Kidney (tissue), 14 donors: ENCODE measurements around the gene CRYGA. TPM values are rescaled to one million over a fixed set of nuclear protein-coding genes. Genes with fewer than 3 reads are reported as not detected.
"Not testable (repeated sequence)": the region's sequence is repeated elsewhere in the genome, so short reads cannot be mapped to it uniquely, and the experiment has no call there.

ENCODE experiments used
- DNase-seq, 5 donors: peaks; one replicate each; pipeline ENCODE4 v3.0.0-alpha.2; 2013 to 2020
- FAIRE-seq: peaks from 2 replicates; lab custom pipeline; 2012; peaks lifted over from hg19 to GRCh38; lab: Jason Lieb, UNC
- H3K27ac ChIP-seq, 2 donors: one replicate each; pipeline ENCODE4 v1.7.0; 2013; ENCODE audit warnings: low read depth in 2 of 2, low read length in 2 of 2, inconsistent platforms in 1 of 2
- H3K27me3 ChIP-seq: one replicate; pipeline ENCODE4 v1.7.1; 2013; ENCODE audit warnings: low read length, inconsistent platforms; ENCODE audit not compliant: control insufficient read depth, insufficient read depth
- H3K36me3 ChIP-seq, 3 donors: one replicate each; pipeline versions ENCODE4 v1.7.0 to v1.7.1; 2013; ENCODE audit warnings: low read length in 3 of 3, control low read depth in 1 of 3, inconsistent platforms in 1 of 3; ENCODE audit not compliant: insufficient read depth in 3 of 3, control insufficient read depth in 2 of 3
- H3K4me1 ChIP-seq, 3 donors: one replicate each; pipeline versions ENCODE4 v1.7.0 to v1.7.1; 2013; ENCODE audit warnings: low read length in 3 of 3, inconsistent platforms in 1 of 3, low read depth in 1 of 3; ENCODE audit not compliant: control insufficient read depth in 2 of 3, insufficient read depth in 2 of 3
- H3K4me3 ChIP-seq, 3 donors: one replicate each; pipeline versions ENCODE4 v1.7.0 to v1.8.1; 2013; ENCODE audit warnings: low read length in 3 of 3, control low read depth in 1 of 3, inconsistent platforms in 1 of 3
- H3K9ac ChIP-seq, 3 donors: one replicate each; pipeline versions ENCODE4 v1.7.0 to v1.7.1; 2013; ENCODE audit warnings: low read length in 3 of 3, control low read depth in 1 of 3, inconsistent platforms in 1 of 3
- H3K9me3 ChIP-seq, 3 donors: one replicate each; pipeline versions ENCODE4 v1.7.0 to v1.7.1; 2013; ENCODE audit warnings: low read length in 3 of 3, control low read depth in 1 of 3, inconsistent platforms in 1 of 3; ENCODE audit not compliant: control insufficient read depth in 2 of 3, insufficient read depth in 1 of 3
- intact Hi-C: fragments of 100-400 bp; cut with DNase I; formaldehyde crosslinking; loops from one replicate; pipeline ENCODE4 v1.11.1; 2022
- polyA plus RNA-seq: library from polyadenylated mRNA; stranded (reverse); fragments of 350-450 nt; fragmentation: Illumina TruSeq; extraction: RNeasy Lipid Tissue Mini Kit (QIAGEN cat#74804); gene quantifications from one replicate; pipeline ENCODE4 v1.2.3, GENCODE V29; 2014; ENCODE audit warnings: low read depth, low replicate concordance; ENCODE audit not compliant: insufficient read depth
- total RNA-seq: library from RNA; stranded (reverse); fragmentation: NEBNext Ultra II Directional; extraction: Animal tissue kit (Norgen Biotek cat#: 25700); gene quantifications from one replicate; pipeline ENCODE4 v1.2.1, GENCODE V29; 2021
- TF ChIP-seq, protein P1 (sequence below): IDR thresholded peaks from 3 replicates; pipeline ENCODE4 v1.5.1; 2012; ENCODE audit warnings: mild to moderate bottlenecking, moderate library complexity, borderline replicate concordance; ENCODE audit not compliant: insufficient read depth; ENCODE audit errors: extremely low read depth
- donor health status: control.
- donor health status: control.
- donor health status: control.
- donor health status: control.
- donor health status: control.
- donor health status: DM: yes; HTN: yes; CAD: no.
- donor health status: Normal renal cell carcinoma (clear cell type).

CRYGA gene
- total and polyA plus RNA-seq, 2 donors from 2014 or later, result not detected

DNA sequence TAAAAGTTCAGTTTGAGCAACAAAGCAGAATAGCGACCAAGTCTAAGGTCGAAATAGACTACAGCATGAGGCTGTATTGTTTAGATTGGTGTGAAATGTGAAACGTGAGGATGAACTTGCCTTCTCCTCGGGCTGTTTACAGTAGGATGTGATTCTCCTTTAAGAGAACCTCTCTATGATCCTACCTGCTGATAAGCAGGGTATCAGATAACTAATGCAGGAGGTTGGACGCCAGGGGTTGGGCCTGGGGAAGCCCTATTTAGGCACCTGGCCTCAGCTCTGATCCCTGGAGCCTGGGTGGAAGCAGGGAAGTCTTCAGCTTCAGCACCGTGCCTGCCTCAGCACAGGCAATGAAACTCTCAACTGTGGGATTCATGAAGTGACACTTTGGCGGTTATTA is 50.4 kb downstream of the CRYGA start:
- Histone ChIP-seq H3K27me3 (no peaks in the 10 kb centered on the region), H3K4me3 (no peak overlapping the region), H3K4me1 (no peaks in the 10 kb centered on the region), H3K9me3 (no peaks in the 10 kb centered on the region), H3K9ac (no peak overlapping the region), H3K27ac (no peak overlapping the region), H3K36me3 (no peaks in the 10 kb centered on the region)
- FAIRE-seq (no peak), DNase-seq (peak in 4 of 5 donors; percentile 28 to 54 (median 40))
- TF ChIP-seq, protein P1, sequence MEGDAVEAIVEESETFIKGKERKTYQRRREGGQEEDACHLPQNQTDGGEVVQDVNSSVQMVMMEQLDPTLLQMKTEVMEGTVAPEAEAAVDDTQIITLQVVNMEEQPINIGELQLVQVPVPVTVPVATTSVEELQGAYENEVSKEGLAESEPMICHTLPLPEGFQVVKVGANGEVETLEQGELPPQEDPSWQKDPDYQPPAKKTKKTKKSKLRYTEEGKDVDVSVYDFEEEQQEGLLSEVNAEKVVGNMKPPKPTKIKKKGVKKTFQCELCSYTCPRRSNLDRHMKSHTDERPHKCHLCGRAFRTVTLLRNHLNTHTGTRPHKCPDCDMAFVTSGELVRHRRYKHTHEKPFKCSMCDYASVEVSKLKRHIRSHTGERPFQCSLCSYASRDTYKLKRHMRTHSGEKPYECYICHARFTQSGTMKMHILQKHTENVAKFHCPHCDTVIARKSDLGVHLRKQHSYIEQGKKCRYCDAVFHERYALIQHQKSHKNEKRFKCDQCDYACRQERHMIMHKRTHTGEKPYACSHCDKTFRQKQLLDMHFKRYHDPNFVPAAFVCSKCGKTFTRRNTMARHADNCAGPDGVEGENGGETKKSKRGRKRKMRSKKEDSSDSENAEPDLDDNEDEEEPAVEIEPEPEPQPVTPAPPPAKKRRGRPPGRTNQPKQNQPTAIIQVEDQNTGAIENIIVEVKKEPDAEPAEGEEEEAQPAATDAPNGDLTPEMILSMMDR, result no peak
- intact Hi-C loops, result no loop called here

DNA sequence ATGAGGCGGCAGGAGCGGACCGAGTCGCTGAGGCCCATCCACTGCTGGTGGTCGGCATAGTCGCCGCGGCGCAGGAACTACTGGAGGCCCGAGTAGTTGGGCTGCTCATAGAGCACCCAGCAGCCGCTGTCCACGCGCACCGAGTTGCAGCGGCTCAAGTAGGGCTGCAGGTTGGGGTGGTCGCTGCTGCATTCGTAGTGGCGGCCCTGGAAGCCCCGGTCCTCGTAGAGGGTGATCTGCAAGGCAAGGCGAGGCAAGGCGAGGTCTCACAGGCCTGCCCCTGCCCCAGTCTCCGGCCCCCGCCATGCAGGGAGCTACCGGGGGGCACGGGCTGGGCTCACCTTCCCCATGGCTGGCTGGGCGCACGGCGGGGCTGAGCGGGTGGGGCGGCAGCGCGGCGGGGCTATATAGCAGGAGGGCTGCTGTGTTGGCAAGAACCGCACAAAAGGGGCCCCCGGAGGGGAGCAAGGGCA is 51.1 kb downstream of the CRYGA start:
- H3K27ac ChIP-seq, H3K27me3 ChIP-seq, intact Hi-C loops, H3K36me3 ChIP-seq, H3K9me3 ChIP-seq, FAIRE-seq, H3K4me1 ChIP-seq, H3K9ac ChIP-seq, H3K4me3 ChIP-seq: not testable (repeated sequence)
- DNase-seq, result peak; percentile 27 to 70 (median 48)

Other genes with a start within 250 kb of the CRYGA start
- gene PLEKHM3, start 138.1 kb downstream of the CRYGA start, total RNA-seq, result 13.5 TPM
- gene PLEKHM3, start 138.1 kb downstream of the CRYGA start, polyA plus RNA-seq, result 4.2 TPM
- gene CRYGD, start 39.1 kb downstream of the CRYGA start, total RNA-seq, result not detected
- not detected for gene CRYGD, start 39.1 kb downstream of the CRYGA start, polyA plus RNA-seq
- not detected for gene CRYGC, start 33.8 kb downstream of the CRYGA start, total RNA-seq
- gene CRYGC, start 33.8 kb downstream of the CRYGA start, polyA plus RNA-seq, result not detected
- gene CRYGB, start 17.4 kb downstream of the CRYGA start, total RNA-seq, result not detected
- gene CRYGB, start 17.4 kb downstream of the CRYGA start, polyA plus RNA-seq, result not detected
- gene C2orf80, start 26.4 kb upstream of the CRYGA start, total RNA-seq, result not detected
- not detected for gene C2orf80, start 26.4 kb upstream of the CRYGA start, polyA plus RNA-seq
- 53.1 TPM for gene IDH1, start 91.5 kb upstream of the CRYGA start, total RNA-seq
- gene IDH1, start 91.5 kb upstream of the CRYGA start, polyA plus RNA-seq, result 95.7 TPM
- gene PIKFYVE, start 102.7 kb upstream of the CRYGA start, total RNA-seq, result 31.5 TPM
- gene PIKFYVE, start 102.7 kb upstream of the CRYGA start, polyA plus RNA-seq, result 3.4 TPM
- gene PTH2R, start 243.2 kb upstream of the CRYGA start, total RNA-seq, result 54.8 TPM
- 11.0 TPM for gene PTH2R, start 243.2 kb upstream of the CRYGA start, polyA plus RNA-seq